ENCODE results near the gene HERC2.

DNA sequence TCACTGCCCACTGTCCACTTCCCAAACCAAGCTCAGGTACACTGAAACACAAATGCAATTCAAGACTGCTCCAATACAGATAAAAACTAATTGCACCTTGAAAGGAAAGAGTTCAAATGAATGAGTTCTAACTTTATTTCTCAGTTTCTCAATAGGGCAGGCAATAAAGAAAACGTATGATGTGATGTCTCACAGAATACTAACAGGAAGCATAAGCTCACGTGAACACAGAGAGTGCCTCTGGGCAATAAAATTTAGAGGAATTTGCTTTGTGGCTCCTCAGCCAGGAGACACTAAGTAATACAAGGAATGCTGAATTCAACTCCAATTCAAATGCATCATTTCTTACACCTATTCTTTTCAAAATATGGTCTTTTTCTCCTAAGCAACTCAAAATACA, 140.6 kb downstream of the HERC2 start:
- no peak for TF ChIP-seq GTF2E2 (tag; IDR thresholded peaks at IDR 0.05)
- TF ChIP-seq, protein P1, sequence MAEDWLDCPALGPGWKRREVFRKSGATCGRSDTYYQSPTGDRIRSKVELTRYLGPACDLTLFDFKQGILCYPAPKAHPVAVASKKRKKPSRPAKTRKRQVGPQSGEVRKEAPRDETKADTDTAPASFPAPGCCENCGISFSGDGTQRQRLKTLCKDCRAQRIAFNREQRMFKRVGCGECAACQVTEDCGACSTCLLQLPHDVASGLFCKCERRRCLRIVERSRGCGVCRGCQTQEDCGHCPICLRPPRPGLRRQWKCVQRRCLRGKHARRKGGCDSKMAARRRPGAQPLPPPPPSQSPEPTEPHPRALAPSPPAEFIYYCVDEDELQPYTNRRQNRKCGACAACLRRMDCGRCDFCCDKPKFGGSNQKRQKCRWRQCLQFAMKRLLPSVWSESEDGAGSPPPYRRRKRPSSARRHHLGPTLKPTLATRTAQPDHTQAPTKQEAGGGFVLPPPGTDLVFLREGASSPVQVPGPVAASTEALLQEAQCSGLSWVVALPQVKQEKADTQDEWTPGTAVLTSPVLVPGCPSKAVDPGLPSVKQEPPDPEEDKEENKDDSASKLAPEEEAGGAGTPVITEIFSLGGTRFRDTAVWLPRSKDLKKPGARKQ (CRISPR knock-in tag; IDR thresholded peaks at IDR 0.05): no peak
- TF ChIP-seq EP300 (IDR thresholded peaks at IDR 0.05; ENCODE audit: low read length): no peak
- TF ChIP-seq MYC (IDR thresholded peaks at IDR 0.05; ENCODE audit: low read depth, low read length): no peak
- TF ChIP-seq MYC (CRISPR knock-in tag; IDR thresholded peaks at IDR 0.05; ENCODE audit: borderline replicate concordance, low read depth): no peak
